ENCODE results near the gene PCDHA7.
"Not testable (repeated sequence)": the region's sequence is repeated elsewhere in the genome, so short reads cannot be mapped to it uniquely, and the experiment has no call there.

Gene PCDHA7

GRCh38 chr5:140796718-140797095, 37.4 kb upstream of the PCDHA7 start:
- TF ChIP-seq ZFX (IDR thresholded peaks at IDR 0.05; ENCODE audit: borderline replicate concordance) = no peak
- TF ChIP-seq, protein P1, sequence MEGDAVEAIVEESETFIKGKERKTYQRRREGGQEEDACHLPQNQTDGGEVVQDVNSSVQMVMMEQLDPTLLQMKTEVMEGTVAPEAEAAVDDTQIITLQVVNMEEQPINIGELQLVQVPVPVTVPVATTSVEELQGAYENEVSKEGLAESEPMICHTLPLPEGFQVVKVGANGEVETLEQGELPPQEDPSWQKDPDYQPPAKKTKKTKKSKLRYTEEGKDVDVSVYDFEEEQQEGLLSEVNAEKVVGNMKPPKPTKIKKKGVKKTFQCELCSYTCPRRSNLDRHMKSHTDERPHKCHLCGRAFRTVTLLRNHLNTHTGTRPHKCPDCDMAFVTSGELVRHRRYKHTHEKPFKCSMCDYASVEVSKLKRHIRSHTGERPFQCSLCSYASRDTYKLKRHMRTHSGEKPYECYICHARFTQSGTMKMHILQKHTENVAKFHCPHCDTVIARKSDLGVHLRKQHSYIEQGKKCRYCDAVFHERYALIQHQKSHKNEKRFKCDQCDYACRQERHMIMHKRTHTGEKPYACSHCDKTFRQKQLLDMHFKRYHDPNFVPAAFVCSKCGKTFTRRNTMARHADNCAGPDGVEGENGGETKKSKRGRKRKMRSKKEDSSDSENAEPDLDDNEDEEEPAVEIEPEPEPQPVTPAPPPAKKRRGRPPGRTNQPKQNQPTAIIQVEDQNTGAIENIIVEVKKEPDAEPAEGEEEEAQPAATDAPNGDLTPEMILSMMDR (IDR thresholded peaks at IDR 0.05) = no peak

DNA sequence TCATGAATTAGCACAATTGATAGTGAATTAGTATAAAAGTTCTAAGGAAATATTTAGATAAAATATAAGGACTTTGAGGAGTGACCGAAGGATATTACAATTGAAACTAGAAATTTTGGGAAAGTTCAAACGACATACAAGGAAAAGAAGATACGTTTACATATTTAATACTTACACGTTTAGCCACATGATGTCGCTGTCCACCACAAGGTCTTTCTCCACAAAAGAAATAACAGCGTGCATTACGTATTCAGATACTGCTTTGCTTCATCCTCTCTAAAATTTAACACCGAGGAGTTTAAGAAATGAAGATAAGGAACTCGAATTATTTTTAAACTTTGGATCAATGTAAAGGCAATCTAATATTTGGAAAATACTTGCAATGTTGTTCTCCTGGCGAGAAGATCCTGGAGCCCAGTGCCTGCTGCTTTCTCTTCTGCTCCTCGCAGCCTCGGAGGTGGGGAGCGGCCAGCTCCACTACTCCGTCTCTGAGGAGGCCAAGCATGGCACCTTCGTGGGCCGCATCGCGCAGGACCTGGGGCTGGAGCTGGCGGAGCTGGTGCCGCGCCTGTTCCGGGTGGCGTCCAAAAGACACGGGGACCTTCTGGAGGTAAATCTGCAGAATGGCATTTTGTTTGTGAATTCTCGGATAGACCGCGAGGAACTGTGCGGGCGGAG, 33.1 kb upstream of the PCDHA7 start, which contains the start of gene PCDHA3:
Gene PCDHA3 (plus strand): TSS at position 242 of the 678 bp plus-strand sequence.
- no peak within 1 kb of the TSS for H3K27ac ChIP-seq

More at GRCh38 chr5:140796718-140797095, 37.4 kb upstream of the PCDHA7 start:
- no peak overlapping the region for H3K27ac ChIP-seq

DNA sequence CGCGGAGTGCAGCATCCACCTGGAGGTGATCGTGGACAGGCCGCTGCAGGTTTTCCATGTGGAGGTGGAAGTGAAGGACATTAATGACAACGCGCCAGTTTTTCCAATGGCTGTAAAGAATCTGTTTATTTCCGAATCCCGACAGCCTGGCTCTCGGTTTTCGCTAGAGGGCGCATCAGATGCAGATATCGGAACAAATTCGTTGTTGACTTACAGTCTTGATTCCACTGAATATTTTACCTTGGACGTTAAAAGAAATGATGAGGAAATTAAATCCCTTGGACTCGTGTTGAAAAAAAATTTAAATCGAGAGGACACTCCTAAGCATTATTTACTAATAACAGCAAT, 32.6 kb upstream of the PCDHA7 start:
- H3K27ac ChIP-seq = no peak overlapping the region
- TF ChIP-seq, protein P1 (IDR thresholded peaks at IDR 0.05) = no peak
- TF ChIP-seq ZFX (IDR thresholded peaks at IDR 0.05; ENCODE audit: borderline replicate concordance) = no peak

More for the DNA sequence above, 33.1 kb upstream of the PCDHA7 start, which contains the start of gene PCDHA3:
- no peak for TF ChIP-seq ZFX (IDR thresholded peaks at IDR 0.05; ENCODE audit: borderline replicate concordance)
- TF ChIP-seq, protein P1 (IDR thresholded peaks at IDR 0.05) = peak; percentile 31; the same call in 1 of the 2 replicates

DNA sequence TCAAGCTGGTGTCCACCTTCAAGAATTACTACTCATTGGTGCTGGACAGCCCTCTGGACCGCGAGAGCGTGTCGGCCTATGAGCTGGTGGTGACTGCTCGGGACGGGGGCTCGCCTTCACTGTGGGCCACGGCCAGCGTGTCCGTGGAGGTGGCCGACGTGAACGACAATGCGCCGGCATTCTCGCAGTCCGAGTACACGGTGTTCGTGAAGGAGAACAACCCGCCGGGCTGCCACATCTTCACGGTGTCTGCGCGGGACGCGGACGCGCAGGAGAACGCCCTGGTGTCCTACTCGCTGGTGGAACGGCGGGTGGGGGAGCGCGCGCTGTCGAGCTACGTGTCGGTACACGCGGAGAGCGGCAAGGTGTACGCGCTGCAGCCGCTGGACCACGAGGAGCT, 31.7 kb upstream of the PCDHA7 start:
- H3K27ac ChIP-seq = not testable (repeated sequence)

DNA sequence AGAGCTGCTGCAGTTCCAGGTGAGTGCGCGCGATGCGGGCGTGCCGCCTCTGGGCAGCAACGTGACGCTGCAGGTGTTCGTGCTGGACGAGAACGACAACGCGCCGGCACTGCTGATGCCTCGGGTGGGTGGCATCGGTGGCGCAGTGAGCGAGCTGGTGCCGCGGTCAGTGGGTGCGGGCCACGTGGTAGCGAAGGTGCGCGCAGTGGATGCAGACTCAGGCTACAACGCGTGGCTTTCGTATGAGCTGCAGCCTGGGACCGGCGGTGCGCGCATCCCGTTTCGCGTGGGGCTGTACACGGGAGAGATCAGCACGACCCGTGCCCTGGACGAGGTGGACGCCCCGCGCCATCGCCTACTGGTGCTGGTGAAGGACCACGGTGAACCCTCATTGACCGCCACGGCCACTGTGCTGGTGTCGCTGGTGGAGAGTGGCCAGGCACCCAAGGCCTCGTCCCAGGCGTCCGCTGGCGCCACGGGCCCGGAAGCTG, 31.2 kb upstream of the PCDHA7 start:
- TF ChIP-seq, protein P1 (IDR thresholded peaks at IDR 0.05) = no peak
- no peak for TF ChIP-seq ZFX (IDR thresholded peaks at IDR 0.05; ENCODE audit: borderline replicate concordance)
- no peak overlapping the region for H3K27ac ChIP-seq

GRCh38 chr5:140806834-140807775, 27.0 kb upstream of the PCDHA7 start, which contains the start of gene PCDHA4:
Gene PCDHA4, plus strand, starts transcription at chr5:140807068.
- H3K27ac ChIP-seq = peak within 1 kb of the TSS; percentile 78
- TF ChIP-seq, protein P1 (IDR thresholded peaks at IDR 0.05) = peak; percentile 80
- TF ChIP-seq ZFX (IDR thresholded peaks at IDR 0.05; ENCODE audit: borderline replicate concordance) = no peak

- not testable (repeated sequence) for H3K27ac ChIP-seq
Observed at GRCh38 chr5:140808241-140808888, 25.7 kb upstream of the PCDHA7 start.
